GM13976 (cell line): ENCODE data around the gene SLC49A3.

Experiments
- DNase-seq: peaks from one replicate; pipeline ENCODE4 v3.0.0; 2012; ENCODE audit warnings: low spot score
- CTCF ChIP-seq: IDR thresholded peaks from 2 replicates; pipeline ENCODE4 v1.5.1; 2012; ENCODE audit warnings: borderline replicate concordance, mild to moderate bottlenecking; ENCODE audit not compliant: insufficient read depth; ENCODE audit errors: extremely low read depth, missing control alignments, control extremely low read depth
- in situ Hi-C: fragments of 300-500 bp; cut with MboI; formaldehyde crosslinking; loops from one replicate; pipeline ENCODE4 v1.12.0; 2022; ENCODE audit warnings: low sequenced_read_pairs, mixed read lengths, inconsistent platforms; ENCODE audit not compliant: unreplicated experiment

SLC49A3 gene

DNA sequence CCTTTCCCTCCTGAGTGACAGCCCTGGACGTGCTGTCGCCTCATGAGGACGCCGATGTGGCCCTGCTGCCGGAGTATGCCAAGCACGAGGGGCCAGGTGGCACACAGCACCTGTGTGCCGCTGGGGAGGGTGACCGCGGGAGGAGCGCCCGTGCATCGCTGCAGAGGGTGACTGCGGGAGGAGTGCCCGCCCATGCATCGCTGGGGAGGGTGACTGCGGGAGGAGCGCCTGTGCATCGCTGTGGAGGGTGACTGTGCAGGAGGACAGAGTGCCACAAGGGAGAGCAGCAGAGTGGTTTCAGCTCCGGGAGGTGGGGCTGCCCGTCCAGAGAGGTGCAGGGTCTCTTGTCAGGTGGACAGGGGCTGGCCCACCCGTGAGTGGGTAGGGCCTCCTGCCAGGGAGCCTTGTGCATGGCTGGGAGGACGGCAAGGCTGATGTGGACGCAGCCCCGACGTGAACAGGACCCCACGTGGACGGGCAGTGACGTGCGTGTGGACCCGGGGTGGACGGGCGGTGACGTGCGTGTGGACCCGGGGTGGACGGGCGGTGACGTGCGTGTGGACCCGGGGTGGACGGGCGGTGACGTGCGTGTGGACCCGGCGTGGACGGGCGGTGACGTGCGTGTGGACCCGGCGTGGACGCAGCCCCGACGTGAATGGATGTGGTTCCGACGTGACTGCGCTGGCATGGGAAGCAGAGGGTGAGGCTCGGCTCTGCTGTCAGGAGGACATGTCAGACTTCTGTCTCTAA lies 31.3 kb upstream of the SLC49A3 start:
- TF ChIP-seq CTCF = no peak
- DNase-seq = no peak
- in situ Hi-C loops = no loop called here

- DNase-seq = no peak
- TF ChIP-seq CTCF = no peak
- in situ Hi-C loops = no loop called here
Observed at GRCh38 chr4:718460-718859, 29.5 kb upstream of the SLC49A3 start.

DNA sequence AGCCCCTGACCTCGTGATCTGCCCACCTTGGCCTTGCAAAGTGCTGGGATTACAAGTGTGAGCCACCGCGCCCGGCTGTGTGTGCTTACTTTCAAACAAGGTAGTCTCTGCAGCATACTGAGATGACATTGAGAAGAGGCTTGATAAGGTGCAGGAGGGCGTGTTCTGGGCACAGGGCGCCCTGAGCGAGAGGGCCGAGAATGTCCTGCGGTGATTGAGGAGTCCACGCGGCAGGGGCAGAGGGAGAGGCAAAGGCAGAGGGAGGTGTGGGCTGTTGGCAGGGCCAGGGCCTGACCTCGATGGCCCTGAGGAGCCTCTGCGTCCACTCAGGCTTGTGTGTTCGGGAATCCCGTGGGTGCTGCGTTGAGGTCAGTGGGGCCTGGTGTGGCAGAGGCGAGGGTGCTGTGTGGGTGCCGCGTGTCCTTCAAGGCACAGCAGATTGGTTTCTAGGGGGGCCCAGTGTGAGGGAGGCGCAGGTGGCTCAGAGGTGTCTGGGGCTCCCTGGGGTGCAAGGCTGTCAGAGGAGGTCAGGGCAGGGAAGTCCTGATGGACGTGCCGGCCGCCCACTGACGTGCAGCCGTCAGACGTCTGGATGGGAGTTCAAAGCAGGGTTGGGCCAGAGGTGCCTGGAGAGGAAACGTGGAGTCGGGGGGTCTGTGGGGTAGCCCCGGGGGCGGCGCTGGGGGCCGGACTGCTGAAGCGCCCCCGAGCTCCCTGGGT lies 28.8 kb upstream of the SLC49A3 start:
- no peak for DNase-seq
- in situ Hi-C loops = no loop called here
- TF ChIP-seq CTCF = no peak

DNA sequence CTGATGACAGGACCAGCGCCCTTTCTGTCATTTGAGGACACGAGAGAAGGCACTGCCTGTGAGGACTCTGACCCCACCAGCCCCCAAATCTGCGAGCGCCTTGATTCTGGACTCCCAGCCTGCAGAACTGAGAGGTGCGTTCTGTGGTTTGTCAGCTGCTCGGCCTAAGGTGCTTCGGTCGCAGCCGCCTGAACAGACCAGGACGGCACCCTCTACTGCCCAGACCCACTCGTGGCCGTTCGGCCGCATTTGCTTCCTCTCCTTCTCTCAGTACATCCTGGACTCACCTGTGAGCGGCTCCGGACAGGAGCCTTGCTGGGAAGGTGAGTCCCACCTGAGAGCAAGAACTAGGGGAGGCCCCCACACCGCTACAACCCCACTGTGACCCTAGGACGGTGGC lies 25.1 kb upstream of the SLC49A3 start:
- TF ChIP-seq CTCF = no peak
- DNase-seq = no peak
- in situ Hi-C loops = no loop called here

GRCh38 chr4:712916-713632 lies 24.1 kb upstream of the SLC49A3 start:
- DNase-seq = no peak
- in situ Hi-C loops = no loop called here
- no peak for TF ChIP-seq CTCF

DNA sequence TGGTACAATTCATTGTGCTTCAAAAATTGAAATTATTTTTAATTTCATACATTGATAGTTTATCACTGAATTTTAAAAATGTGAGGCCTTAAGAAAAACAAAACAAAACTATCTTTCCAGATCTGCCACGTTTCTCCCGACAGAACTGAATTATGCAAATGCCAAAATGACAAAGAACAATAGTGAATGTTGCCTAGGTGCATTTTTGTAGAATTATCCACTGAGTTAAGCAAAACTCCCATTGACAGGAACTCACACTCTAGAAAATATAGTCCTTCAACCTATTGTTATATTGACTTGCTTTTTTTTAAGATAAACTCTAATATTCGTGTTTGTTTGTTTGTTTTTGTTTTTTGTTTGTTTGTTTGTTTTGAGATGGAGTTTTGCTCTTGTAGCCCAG lies 23.1 kb upstream of the SLC49A3 start:
- no peak for TF ChIP-seq CTCF

More for the DNA sequence above, 23.1 kb upstream of the SLC49A3 start:
- DNase-seq = no peak
- in situ Hi-C loops = no loop called here
